K562 (cell line): ENCODE measurements around the gene UBR4. TPM values are rescaled to one million over a fixed set of nuclear protein-coding genes. Genes with fewer than 3 reads are reported as not detected.

Source experiments
- ATAC-seq: fragments of 200-7000 bp; cut with Tn5 transposase; 3 replicates; pipeline ENCODE4 v1.9.1; 2020; ENCODE audit warnings: moderate library complexity
- BruUV-seq: library from RNA; stranded (reverse); fragments of 400-500 nt; replicated peaks from 2 replicates; lab custom pipeline; 2021; lab: Mats Ljungman, UMichigan
- CTCF ChIA-PET: fragments of 300-600 bp; formaldehyde crosslinking; extraction: SDS; loops from one replicate; lab custom pipeline; 2021; ENCODE audit warnings: low intra/inter-chr PET ratio; lab: Yijun Ruan, JAX
- POLR2A ChIA-PET: fragments of 300-600, 350-650 bp; sonication (Branson Sonifier 250); formaldehyde crosslinking; extraction: SDS; loops from one replicate; lab custom pipeline; 2021; ENCODE audit warnings: antibody characterized with exemption, inconsistent platforms; lab: Yijun Ruan, JAX
- DNase-seq, 4 experiments: peaks; one replicate each; pipeline versions ENCODE4 v3.0.0 to v3.0.0-alpha.2; 2011 to 2018; ENCODE audit warnings: low spot score in 3 of 4, mixed read lengths in 3 of 4; ENCODE audit errors: extremely low read depth in 1 of 4
- FAIRE-seq: peaks from 2 replicates; lab custom pipeline; 2011; peaks lifted over from hg19 to GRCh38; lab: Jason Lieb, UNC
- H2AFZ ChIP-seq: 2 replicates; pipeline ENCODE4 v1.6.0; 2011; ENCODE audit warnings: low read depth, low read length, control low read depth, inconsistent platforms
- H3K27ac ChIP-seq: fragments of 200-600 bp; 3 replicates; pipeline ENCODE4 v1.8.0; 2011; ENCODE audit warnings: low read depth, mild to moderate bottlenecking, control low read depth, inconsistent platforms, low read length, moderate library complexity, mixed read lengths; ENCODE audit errors: extremely low read depth
- H3K27me3 ChIP-seq, 2 experiments: fragments of 300-600 bp in 1 of 2; 2 replicates in 1 of 2; 3 replicates in 1 of 2; pipeline versions ENCODE4 v1.6.0 to v1.8.0; 2011; ENCODE audit warnings: inconsistent platforms in 2 of 2, low read length in 2 of 2, mild to moderate bottlenecking in 1 of 2, mixed read lengths in 1 of 2, moderate library complexity in 1 of 2; ENCODE audit not compliant: control insufficient read depth in 2 of 2, insufficient read depth in 2 of 2
- H3K36me3 ChIP-seq: fragments of 300-600 bp; 3 replicates; pipeline ENCODE4 v1.8.0; 2011; ENCODE audit warnings: mild to moderate bottlenecking, low read length, inconsistent platforms; ENCODE audit not compliant: control insufficient read depth, insufficient read depth
- H3K4me1 ChIP-seq, 2 experiments: fragments of 200-600 bp in 1 of 2; replicated peaks in 1 of 2; 2 replicates in 1 of 2; 3 replicates in 1 of 2; pipeline versions ENCODE4 v1.5.1 to v1.8.0; 2011; ENCODE audit warnings: inconsistent platforms in 2 of 2, low read length in 2 of 2, mild to moderate bottlenecking in 1 of 2, mixed read lengths in 1 of 2, moderate library complexity in 1 of 2; ENCODE audit not compliant: control insufficient read depth in 2 of 2, insufficient read depth in 2 of 2
- H3K4me2 ChIP-seq: 2 replicates; pipeline ENCODE4 v1.6.1; 2011; ENCODE audit warnings: low read length, control low read depth, inconsistent platforms, mixed read lengths; ENCODE audit not compliant: insufficient read depth
- H3K4me3 ChIP-seq: fragments of 200-600 bp; sonication (generic), shearing (Covaris generic); 2 replicates; pipeline ENCODE4 v1.5.1; 2016; ENCODE audit warnings: control low read depth, inconsistent platforms
- H3K79me2 ChIP-seq: fragments of 200-600 bp; 3 replicates; pipeline ENCODE4 v1.8.0; 2011; ENCODE audit warnings: low read length, inconsistent platforms; ENCODE audit not compliant: control insufficient read depth, insufficient read depth
- H3K9ac ChIP-seq, 2 experiments: 2 replicates each; pipeline versions ENCODE4 v1.6.0 to v1.6.1; 2011; ENCODE audit warnings: low read depth in 2 of 2, low read length in 2 of 2, control low read depth in 1 of 2, inconsistent platforms in 1 of 2, mild to moderate bottlenecking in 1 of 2, mixed read lengths in 1 of 2; ENCODE audit not compliant: insufficient read depth in 1 of 2
- H3K9me1 ChIP-seq: one replicate; pipeline ENCODE4 v1.6.0; 2011; ENCODE audit warnings: inconsistent platforms, mild to moderate bottlenecking, low read length, moderate library complexity; ENCODE audit not compliant: control insufficient read depth, insufficient read depth
- H3K9me3 ChIP-seq: replicated peaks from 2 replicates; pipeline ENCODE4 v1.5.1; 2011; ENCODE audit warnings: low read depth, low read length, inconsistent platforms; ENCODE audit not compliant: control insufficient read depth, insufficient read depth
- H4K20me1 ChIP-seq: replicated peaks from 2 replicates; pipeline ENCODE4 v1.6.1; 2011; ENCODE audit warnings: low read length, inconsistent platforms, mixed read lengths; ENCODE audit not compliant: control insufficient read depth, insufficient read depth
- CHCHD3 ChIP-seq: fragments of 250-450 bp; sonication (Bioruptor Pico); IDR thresholded peaks from 2 replicates; pipeline ENCODE4 v2.1.2; 2022; ENCODE audit warnings: mild to moderate bottlenecking
- ZNF354B ChIP-seq: fragments of 250-450 bp; sonication (Bioruptor Pico); IDR thresholded peaks from 2 replicates; pipeline ENCODE4 v1.4.0; 2020
- WGBS: fragments of 100-300 bp; shearing (Covaris generic); methylation state at CpG from one replicate; pipeline ENCODE4 v1.1.6; 2016; ENCODE audit warnings: low coverage, mixed read lengths; ENCODE audit not compliant: insufficient coverage; ENCODE audit errors: missing lambda C conversion rate; 5-methylcytosine and 5-hydroxymethylcytosine counted together
- in situ Hi-C: fragments of 300-500 bp; cut with MboI; formaldehyde crosslinking; loops from 4 replicates; pipeline ENCODE4 v1.15.0; 2018; ENCODE audit warnings: inconsistent platforms, mixed read lengths
- intact Hi-C: fragments of 100-400 bp; cut with micrococcal nuclease; formaldehyde crosslinking; loops from 2 replicates; pipeline ENCODE4 v1.14.2; 2022
- polyA plus RNA-seq, 8 experiments: library from polyadenylated mRNA; depleted of rRNA in 4 of 8; stranded (reverse) in 5 of 8; unstranded in 3 of 8; fragments of >200 nt; fragmentation: Nextera tagmentation in 2 of 8; fragmentation: Illumina TruSeq in 1 of 8; extraction: Ambion mirVana in 2 of 8; extraction: Trizol in 1 of 8; gene quantifications; 2 replicates each; pipeline versions ENCODE4 v1.2.1 to v1.2.3, GENCODE V29; 2011 to 2014; ENCODE audit warnings: inconsistent platforms in 1 of 8, missing spikeins in 1 of 8
- total RNA-seq, 7 experiments: library from RNA; depleted of rRNA in 6 of 7; stranded (reverse); fragments of >200 nt in 6 of 7; fragmentation: Illumina TruSeq in 2 of 7; extraction: Trizol in 2 of 7; gene quantifications; 2 replicates each; pipeline versions ENCODE4 v1.2.1 to v1.2.3, GENCODE V29; 2011 to 2021; ENCODE audit warnings: low replicate concordance in 1 of 7
- TF ChIP-seq, protein P1 (sequence below): sonication (generic); formaldehyde crosslinking; IDR thresholded peaks from 2 replicates; pipeline ENCODE4 v1.5.0; 2020; ENCODE audit warnings: missing genetic modification reagents

Gene UBR4
- total and polyA plus RNA-seq, 9 of the 15 experiments (the other 6 are each of a cell fraction or from before 2014, with no cell fraction given) = 55.4 to 277 (median 123) TPM

- Histone ChIP-seq H3K27ac (no peak overlapping the region), H3K36me3 (peaks cover 70% of the 10 kb centered on the region; the same call in 2 of the 3 replicates), H4K20me1 (peaks cover 12% of the 10 kb centered on the region; the same call in 1 of the 2 replicates), H3K4me1 (peaks cover 0 to 6% of the 10 kb centered on the region in 2 experiments; a peak in 2 of 5 replicates), H3K9me1 (no peaks in the 10 kb centered on the region), H3K4me2 (no peak overlapping the region), H3K27me3 (peaks cover 0 to 14% of the 10 kb centered on the region in 2 experiments; a peak in 2 of 5 replicates), H2AFZ (no peak overlapping the region), H3K79me2 (no peaks in the 10 kb centered on the region), H3K9me3 (no peaks in the 10 kb centered on the region), H3K9ac (no peak overlapping the region), H3K4me3 (no peak overlapping the region)
- no TSS peak for BruUV-seq
- POLR2A ChIA-PET = interaction anchor here (0.8 to 1.2 kb wide), 4 partner anchors 11 to 147 kb away, joined by 3 to 10 read pairs (median 4); no protein-coding TSS in a partner anchor
- CTCF ChIA-PET = no interaction called here
- WGBS = 87% methylated on average over 17 of the region's 17 CpGs
- in situ Hi-C loops = no loop called here
- TF ChIP-seq ZNF354B (CRISPR knock-in tag) (no peak), CHCHD3 (no peak)
- TF ChIP-seq, protein P1, sequence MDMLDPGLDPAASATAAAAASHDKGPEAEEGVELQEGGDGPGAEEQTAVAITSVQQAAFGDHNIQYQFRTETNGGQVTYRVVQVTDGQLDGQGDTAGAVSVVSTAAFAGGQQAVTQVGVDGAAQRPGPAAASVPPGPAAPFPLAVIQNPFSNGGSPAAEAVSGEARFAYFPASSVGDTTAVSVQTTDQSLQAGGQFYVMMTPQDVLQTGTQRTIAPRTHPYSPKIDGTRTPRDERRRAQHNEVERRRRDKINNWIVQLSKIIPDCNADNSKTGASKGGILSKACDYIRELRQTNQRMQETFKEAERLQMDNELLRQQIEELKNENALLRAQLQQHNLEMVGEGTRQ (CRISPR knock-in tag) = no peak
- intact Hi-C loops = no loop called here
- ATAC-seq = no peak
- DNase-seq = no peak
- no peak for FAIRE-seq
Measured at GRCh38 chr1:19074361-19074901, 135.6 kb downstream of the UBR4 start.
